Spleen (tissue), 7 donors: ENCODE measurements around the gene NOS1AP.

Source experiments
- CTCF ChIP-seq, 11 experiments: fragments of 200-600 bp in 7 of 11; fragments of 450-650 bp in 4 of 11; sonication (generic) in 4 of 11; IDR thresholded peaks in 8 of 11; conservative IDR thresholded peaks in 3 of 11; 1 replicate in 7 of 11; 2 replicates in 4 of 11; pipeline versions ENCODE4 v1.4.0 to v1.8.0; 2016 to 2021; ENCODE audit warnings: antibody characterized with exemption in 11 of 11, inconsistent platforms in 4 of 11, mild to moderate bottlenecking in 1 of 11
- POLR2A ChIP-seq, 3 donors: fragments of 450-650 bp; IDR thresholded peaks; one replicate each; pipeline ENCODE4 v1.5.1; 2017; ENCODE audit warnings: antibody characterized with exemption in 3 of 3, mild to moderate bottlenecking in 1 of 3
- POLR2AphosphoS5 ChIP-seq, 3 donors: sonication (generic); formaldehyde crosslinking; IDR thresholded peaks; one replicate each; pipeline ENCODE4 v1.5.1; 2017; ENCODE audit warnings: antibody characterized with exemption in 3 of 3
- donor health status: DM: no; HTN: no; CAD: no; lungs with moderate emphysema.
- donor health status: DM: no; HTN: no; CAD: no.
- donor health status: DM: no; HTN: no; CAD: no.

DNA sequence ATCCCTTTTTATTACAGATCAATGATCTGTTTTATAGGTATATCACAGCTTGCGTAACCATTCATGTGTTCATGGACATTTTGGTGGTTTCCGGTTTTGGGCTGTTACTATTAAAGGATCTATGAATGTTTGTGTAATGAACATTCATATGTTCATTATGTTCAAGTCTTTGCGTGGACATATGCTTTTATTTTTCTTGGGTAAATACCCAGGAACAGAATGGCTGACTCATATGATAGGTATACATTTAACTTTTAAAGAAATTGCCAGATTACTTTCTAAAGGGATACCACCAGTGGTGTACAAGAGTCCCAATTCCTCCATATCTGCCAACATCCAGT lies 233.5 kb downstream of the NOS1AP start:
- TF ChIP-seq POLR2A (IDR thresholded peaks at IDR 0.05) (no peak), CTCF (IDR thresholded peaks at IDR 0.05 in 8 of 11, conservative IDR thresholded peaks at IDR 0.05 in 3 of 11) (no peak), POLR2AphosphoS5 (IDR thresholded peaks at IDR 0.05) (no peak)
